ENCODE data around the gene BIVM. TPM values are rescaled to one million over a fixed set of nuclear protein-coding genes. Genes with fewer than 3 reads are reported as not detected.

BIVM gene
- total RNA-seq, 2 donors from 2014 or later, result 26.8 to 33.2 TPM

- ATAC-seq (ENCODE audit: insufficient number of reproducible peaks, low FRiP score, low read depth) (no peak), DNase-seq (ENCODE audit: low spot score) (no peak)
- H3K27me3 ChIP-seq (replicated peaks; ENCODE audit: insufficient read depth), result no peaks in the 10 kb centered on the region
- no peak overlapping the region for H3K4me3 ChIP-seq
- no peak for TF ChIP-seq CTCF (IDR thresholded peaks at IDR 0.05)
- no peaks in the 10 kb centered on the region for H3K4me1 ChIP-seq (ENCODE audit: control insufficient read depth in 1 of 2, low read depth in 2 of 2)
- peaks cover 16% of the 10 kb centered on the region for H3K36me3 ChIP-seq
- no peaks in the 10 kb centered on the region for H3K9me3 ChIP-seq
- H3K27ac ChIP-seq, result no peak overlapping the region
Observed at GRCh38 chr13:102838982-102839381, 40.1 kb downstream of the BIVM start.

- Histone ChIP-seq H3K27me3 (replicated peaks; ENCODE audit: insufficient read depth) (no peaks in the 10 kb centered on the region), H3K36me3 (peaks cover 16% of the 10 kb centered on the region), H3K27ac (peak overlapping the region in 1 of 2 donors; percentile 8), H3K9me3 (no peaks in the 10 kb centered on the region), H3K4me1 (ENCODE audit: control insufficient read depth in 1 of 2, low read depth in 2 of 2) (no peaks in the 10 kb centered on the region), H3K4me3 (no peak overlapping the region)
- no peak for DNase-seq (ENCODE audit: low spot score)
- ATAC-seq (ENCODE audit: insufficient number of reproducible peaks, low FRiP score, low read depth), result no peak
- no peak for TF ChIP-seq CTCF (IDR thresholded peaks at IDR 0.05)
Observed at GRCh38 chr13:102839462-102839861, 40.5 kb downstream of the BIVM start.

GRCh38 chr13:102845289-102845629, 46.3 kb downstream of the BIVM start:
- H3K9me3 ChIP-seq, result no peaks in the 10 kb centered on the region
- peak overlapping the region; percentile 85 to 92 for H3K27ac ChIP-seq
- no peaks in the 10 kb centered on the region for H3K36me3 ChIP-seq
- DNase-seq (ENCODE audit: low spot score) (no peak), ATAC-seq (ENCODE audit: insufficient number of reproducible peaks, low FRiP score, low read depth) (no peak)
- H3K27me3 ChIP-seq (replicated peaks; ENCODE audit: insufficient read depth), result no peaks in the 10 kb centered on the region
- no peak for TF ChIP-seq CTCF (IDR thresholded peaks at IDR 0.05)
- peak overlapping the region; percentile 75 for H3K4me3 ChIP-seq
- H3K4me1 ChIP-seq (ENCODE audit: control insufficient read depth in 1 of 2, low read depth in 2 of 2), result peaks cover 7 to 18% of the 10 kb centered on the region in 2 donors

- ATAC-seq (ENCODE audit: insufficient number of reproducible peaks, low FRiP score, low read depth) (peak; percentile 91), DNase-seq (ENCODE audit: low spot score) (peak; percentile 84)
- H3K36me3 ChIP-seq, result no peaks in the 10 kb centered on the region
- peaks cover 7 to 18% of the 10 kb centered on the region in 2 donors for H3K4me1 ChIP-seq (ENCODE audit: control insufficient read depth in 1 of 2, low read depth in 2 of 2)
- H3K9me3 ChIP-seq, result no peaks in the 10 kb centered on the region
- peak within 1 kb of the TSS; percentile 75 for H3K4me3 ChIP-seq
- peak within 1 kb of the TSS; percentile 85 to 92 for H3K27ac ChIP-seq
- TF ChIP-seq CTCF (IDR thresholded peaks at IDR 0.05), result no peak
- no peaks in the 10 kb centered on the region for H3K27me3 ChIP-seq (replicated peaks; ENCODE audit: insufficient read depth)
Observed at GRCh38 chr13:102845630-102846260, 46.8 kb downstream of the BIVM start, which contains the start of gene ERCC5. Gene ERCC5 (plus strand): TSS chr13:102846032. CDS start chr13:102846267, 235 bp downstream.

- peaks cover 7 to 18% of the 10 kb centered on the region in 2 donors for H3K4me1 ChIP-seq (ENCODE audit: control insufficient read depth in 1 of 2, low read depth in 2 of 2)
- H3K36me3 ChIP-seq, result no peaks in the 10 kb centered on the region
- H3K27ac ChIP-seq, result peak overlapping the region; percentile 85 to 92
- peak overlapping the region; percentile 75 for H3K4me3 ChIP-seq
- no peak for DNase-seq (ENCODE audit: low spot score)
- ATAC-seq (ENCODE audit: insufficient number of reproducible peaks, low FRiP score, low read depth), result no peak
- H3K9me3 ChIP-seq, result no peaks in the 10 kb centered on the region
- TF ChIP-seq CTCF (IDR thresholded peaks at IDR 0.05), result no peak
- no peaks in the 10 kb centered on the region for H3K27me3 ChIP-seq (replicated peaks; ENCODE audit: insufficient read depth)
Observed at GRCh38 chr13:102846261-102847015, 47.5 kb downstream of the BIVM start.
